ENCODE measurements around the gene DOCK6. TPM values are rescaled to one million over a fixed set of nuclear protein-coding genes. Genes with fewer than 3 reads are reported as not detected.

Gene DOCK6
- total and polyA plus RNA-seq, 2 experiments from 2014 or later: 12.2 to 75.6 TPM

DNA sequence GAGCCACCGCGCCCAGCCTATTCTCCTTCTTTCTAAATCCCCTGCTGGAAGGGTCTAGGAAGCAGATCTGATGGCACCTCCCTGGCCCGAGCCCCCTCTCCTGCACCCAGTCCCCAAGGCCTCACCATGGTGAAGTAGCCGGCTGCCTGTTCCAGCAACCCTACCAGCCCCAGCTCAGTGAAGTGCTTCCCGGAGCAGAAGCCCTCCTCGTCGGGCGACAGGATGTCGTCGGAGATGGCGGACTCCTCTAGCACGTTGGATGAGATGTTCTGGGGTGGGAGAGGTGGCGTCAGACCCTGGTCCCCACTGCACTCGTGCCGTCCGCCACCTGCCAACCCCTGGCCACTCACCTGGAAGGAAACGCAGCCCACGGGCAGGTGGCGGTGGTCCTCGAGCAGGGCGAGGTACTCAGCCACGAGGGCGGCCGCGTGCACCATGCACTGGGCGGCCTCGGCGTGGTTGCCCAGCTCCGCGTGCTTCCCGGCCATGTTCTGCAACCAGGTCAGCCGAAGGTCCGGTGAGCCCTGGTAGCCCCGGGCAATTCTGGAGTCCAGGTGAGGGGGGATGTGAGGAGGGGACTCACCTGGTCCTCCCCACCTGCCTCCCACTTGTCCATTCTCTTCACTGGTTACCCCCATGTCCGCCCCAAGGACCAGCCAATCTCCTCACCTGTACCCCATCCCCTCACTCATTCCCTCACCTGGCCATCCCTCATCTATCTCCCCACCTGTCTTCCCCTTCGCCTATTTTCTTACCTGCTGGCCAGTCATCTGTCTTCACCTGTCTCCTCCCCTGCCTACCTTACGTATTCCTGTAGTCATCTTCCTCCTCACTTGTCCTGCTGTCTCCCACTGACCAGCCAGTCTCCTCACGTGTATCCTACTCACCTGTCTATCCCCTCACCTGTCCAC is 53.5 kb downstream of the DOCK6 start:
- TF ChIP-seq, protein P1, sequence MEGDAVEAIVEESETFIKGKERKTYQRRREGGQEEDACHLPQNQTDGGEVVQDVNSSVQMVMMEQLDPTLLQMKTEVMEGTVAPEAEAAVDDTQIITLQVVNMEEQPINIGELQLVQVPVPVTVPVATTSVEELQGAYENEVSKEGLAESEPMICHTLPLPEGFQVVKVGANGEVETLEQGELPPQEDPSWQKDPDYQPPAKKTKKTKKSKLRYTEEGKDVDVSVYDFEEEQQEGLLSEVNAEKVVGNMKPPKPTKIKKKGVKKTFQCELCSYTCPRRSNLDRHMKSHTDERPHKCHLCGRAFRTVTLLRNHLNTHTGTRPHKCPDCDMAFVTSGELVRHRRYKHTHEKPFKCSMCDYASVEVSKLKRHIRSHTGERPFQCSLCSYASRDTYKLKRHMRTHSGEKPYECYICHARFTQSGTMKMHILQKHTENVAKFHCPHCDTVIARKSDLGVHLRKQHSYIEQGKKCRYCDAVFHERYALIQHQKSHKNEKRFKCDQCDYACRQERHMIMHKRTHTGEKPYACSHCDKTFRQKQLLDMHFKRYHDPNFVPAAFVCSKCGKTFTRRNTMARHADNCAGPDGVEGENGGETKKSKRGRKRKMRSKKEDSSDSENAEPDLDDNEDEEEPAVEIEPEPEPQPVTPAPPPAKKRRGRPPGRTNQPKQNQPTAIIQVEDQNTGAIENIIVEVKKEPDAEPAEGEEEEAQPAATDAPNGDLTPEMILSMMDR (IDR thresholded peaks at IDR 0.05; ENCODE audit: low read depth, low read length): no peak
- Histone ChIP-seq H3K4me1 (ENCODE audit: low read depth) (no peaks in the 10 kb centered on the region), H3K9me3 (ENCODE audit: low read depth) (no peaks in the 10 kb centered on the region), H3K27me3 (no peaks in the 10 kb centered on the region), H3K4me3 (no peak overlapping the region), H3K36me3 (no peaks in the 10 kb centered on the region), H3K27ac (no peak overlapping the region)
- DNase-seq (ENCODE audit: low read depth in 1 of 2, low spot score in 1 of 2): peak in 1 of 2 donors; percentile 50

DNA sequence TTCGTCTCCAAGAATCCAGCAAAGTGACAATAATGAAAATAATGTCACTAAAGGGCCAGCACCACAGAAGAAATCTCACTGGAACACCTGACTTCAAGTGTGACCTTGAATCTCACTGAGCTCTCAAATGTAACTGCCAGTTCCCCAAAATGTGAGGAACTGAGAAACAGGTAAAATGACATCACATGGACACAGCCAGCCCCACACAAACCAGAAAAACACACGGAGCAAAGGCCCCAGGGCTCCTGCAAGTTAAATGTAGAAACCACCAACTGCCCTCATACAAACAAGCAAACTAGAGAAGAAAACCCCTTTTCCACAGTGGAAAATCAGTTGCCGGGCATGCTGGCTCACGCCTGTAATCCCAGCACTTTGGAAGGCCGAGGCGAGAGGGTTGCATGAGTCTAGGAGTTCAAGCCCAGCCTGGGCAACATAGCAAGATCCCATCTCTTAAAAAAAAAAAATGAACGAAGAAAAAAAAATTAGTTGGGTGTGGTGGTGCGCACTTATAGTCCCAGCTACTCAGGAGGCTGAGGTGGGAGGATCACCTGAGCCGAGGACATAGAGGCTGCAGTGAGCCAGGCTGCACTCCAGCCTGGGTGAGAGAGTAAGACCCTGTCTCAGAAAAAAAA is 56.3 kb downstream of the DOCK6 start:
- no peak overlapping the region for H3K4me3 ChIP-seq
- H3K27ac ChIP-seq: no peak overlapping the region
- peaks cover 13% of the 10 kb centered on the region for H3K4me1 ChIP-seq (ENCODE audit: low read depth)
- DNase-seq (ENCODE audit: low read depth in 1 of 2, low spot score in 1 of 2): no peak
- no peaks in the 10 kb centered on the region for H3K9me3 ChIP-seq (ENCODE audit: low read depth)
- H3K36me3 ChIP-seq: no peaks in the 10 kb centered on the region
- TF ChIP-seq, protein P1 (IDR thresholded peaks at IDR 0.05; ENCODE audit: low read depth, low read length): no peak
- no peaks in the 10 kb centered on the region for H3K27me3 ChIP-seq

DNA sequence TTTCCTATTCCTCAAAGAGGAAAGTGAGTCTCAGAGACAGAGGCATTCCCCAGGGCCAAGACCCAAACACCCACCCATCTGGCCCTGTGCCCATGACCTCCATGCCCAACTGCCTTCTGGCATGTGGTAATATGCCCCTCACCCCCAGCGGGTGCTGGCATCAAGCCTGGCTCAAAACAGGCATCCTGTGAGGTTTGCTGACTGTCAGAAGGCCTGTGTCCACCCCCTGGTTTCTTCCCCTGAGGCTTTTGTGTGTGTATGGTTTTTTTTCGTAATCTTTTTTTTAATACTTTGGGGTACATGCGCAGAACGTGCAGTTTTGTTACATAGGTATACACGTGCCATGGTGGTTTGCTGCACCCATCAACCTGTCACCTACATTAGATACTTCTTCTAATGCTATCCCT is 57.4 kb downstream of the DOCK6 start:
- Histone ChIP-seq H3K4me1 (ENCODE audit: low read depth) (peaks cover 13% of the 10 kb centered on the region), H3K27me3 (no peaks in the 10 kb centered on the region), H3K4me3 (no peak overlapping the region), H3K27ac (no peak overlapping the region), H3K9me3 (ENCODE audit: low read depth) (no peaks in the 10 kb centered on the region), H3K36me3 (no peaks in the 10 kb centered on the region)
- DNase-seq (ENCODE audit: low read depth in 1 of 2, low spot score in 1 of 2): no peak
- TF ChIP-seq, protein P1 (IDR thresholded peaks at IDR 0.05; ENCODE audit: low read depth, low read length): no peak

GRCh38 chr19:11204076-11204602 is 58.2 kb downstream of the DOCK6 start:
- Histone ChIP-seq H3K9me3 (ENCODE audit: low read depth) (no peaks in the 10 kb centered on the region), H3K4me1 (ENCODE audit: low read depth) (peaks cover 13% of the 10 kb centered on the region), H3K27ac (peak overlapping the region; percentile 55), H3K27me3 (no peaks in the 10 kb centered on the region), H3K36me3 (no peaks in the 10 kb centered on the region), H3K4me3 (no peak overlapping the region)
- DNase-seq (ENCODE audit: low read depth in 1 of 2, low spot score in 1 of 2): no peak
- TF ChIP-seq, protein P1 (IDR thresholded peaks at IDR 0.05; ENCODE audit: low read depth, low read length): no peak

- peaks cover 13% of the 10 kb centered on the region for H3K4me1 ChIP-seq (ENCODE audit: low read depth)
- H3K27me3 ChIP-seq: no peaks in the 10 kb centered on the region
- H3K27ac ChIP-seq: peak overlapping the region; percentile 55
- no peaks in the 10 kb centered on the region for H3K36me3 ChIP-seq
- peak; percentile 76 to 93 for DNase-seq (ENCODE audit: low read depth in 1 of 2, low spot score in 1 of 2)
- TF ChIP-seq, protein P1 (IDR thresholded peaks at IDR 0.05; ENCODE audit: low read depth, low read length): peak; percentile 74
- no peak overlapping the region for H3K4me3 ChIP-seq
- H3K9me3 ChIP-seq (ENCODE audit: low read depth): no peaks in the 10 kb centered on the region
Observed at GRCh38 chr19:11203194-11204075, 58.9 kb downstream of the DOCK6 start.

Measured in cardiac muscle cell (in vitro differentiated cells and primary cell).